ENCODE data around the gene PTPN20.
"Not testable (repeated sequence)": the region's sequence is repeated elsewhere in the genome, so short reads cannot be mapped to it uniquely, and the experiment has no call there.

PTPN20 gene

DNA sequence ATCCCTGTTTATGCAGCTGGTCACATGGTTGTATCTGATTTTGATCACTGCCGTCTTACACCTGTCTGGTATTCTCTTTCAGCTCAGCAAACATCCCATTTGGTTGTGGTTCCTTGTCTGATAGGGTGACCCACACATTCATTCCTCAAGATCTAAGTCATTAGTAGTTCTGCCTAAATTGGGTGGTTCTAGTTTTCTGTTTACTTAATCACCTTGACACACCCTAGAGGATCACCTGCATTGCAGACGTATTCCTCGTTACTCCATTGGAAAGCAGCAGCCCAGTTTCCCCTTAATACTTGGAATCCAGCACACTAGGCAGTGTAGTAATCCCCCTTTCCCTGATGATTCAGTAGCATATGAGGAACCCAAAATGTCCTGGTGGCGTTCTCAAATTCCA, 41.3 kb downstream of the PTPN20 start:
- DNase-seq (ENCODE audit: low spot score): not testable (repeated sequence)

DNA sequence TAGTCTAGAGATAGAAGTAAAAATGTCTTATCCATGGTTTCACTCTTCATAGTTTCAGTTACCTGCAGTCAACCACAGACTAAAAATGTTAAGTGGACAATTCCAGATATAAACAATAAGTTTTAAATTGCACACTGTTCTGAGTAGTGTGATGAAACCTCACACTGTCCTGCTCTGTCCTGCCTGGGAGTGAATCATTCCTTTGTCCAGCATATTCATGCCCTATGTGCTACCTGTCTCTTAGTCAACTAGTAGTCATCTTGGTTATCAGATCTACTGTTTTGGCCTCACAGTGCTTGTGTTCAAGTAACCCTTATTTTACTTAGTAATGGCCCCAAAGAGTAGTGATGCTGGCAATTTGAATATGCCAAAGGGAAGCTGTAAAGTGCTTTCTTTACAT, 49.5 kb downstream of the PTPN20 start:
- not testable (repeated sequence) for DNase-seq (ENCODE audit: low spot score)

GRCh38 chr10:46963356-46963755, 52.1 kb downstream of the PTPN20 start:
- DNase-seq (ENCODE audit: low spot score): not testable (repeated sequence)

- DNase-seq (ENCODE audit: low spot score): not testable (repeated sequence)
Observed at GRCh38 chr10:46967013-46967412, 55.8 kb downstream of the PTPN20 start.

- DNase-seq (ENCODE audit: low spot score): not testable (repeated sequence)
Observed at GRCh38 chr10:46980223-46980622, 69.0 kb downstream of the PTPN20 start.

DNA sequence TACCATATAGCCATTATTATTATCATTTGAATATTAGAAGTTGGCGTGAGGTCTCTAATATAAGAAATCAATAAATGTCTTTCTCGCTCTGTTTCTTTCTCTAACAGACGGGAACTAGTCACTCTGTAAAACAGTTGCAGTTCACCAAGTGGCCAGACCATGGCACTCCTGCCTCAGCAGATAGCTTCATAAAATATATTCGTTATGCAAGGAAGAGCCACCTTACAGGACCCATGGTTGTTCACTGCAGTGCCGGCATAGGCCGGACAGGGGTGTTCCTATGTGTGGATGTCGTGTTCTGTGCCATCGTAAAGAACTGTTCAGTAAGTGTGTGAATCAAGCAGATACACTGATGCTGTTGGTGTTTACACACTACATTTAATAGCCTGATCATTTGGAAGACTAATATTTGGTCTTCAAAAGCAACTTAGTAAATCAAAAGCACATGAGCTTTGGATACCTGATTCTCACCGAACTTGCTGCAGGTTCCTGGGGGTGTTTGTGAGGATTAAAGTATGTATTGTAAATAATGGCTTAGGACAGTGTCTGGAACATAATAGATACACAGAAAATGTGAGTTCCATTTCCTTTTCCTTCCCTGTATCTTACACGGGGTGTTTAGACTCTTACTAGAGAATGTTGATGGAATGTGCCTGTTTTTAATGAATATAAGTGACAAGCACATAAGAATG, 76.2 kb downstream of the PTPN20 start:
- not testable (repeated sequence) for DNase-seq (ENCODE audit: low spot score)

GRCh38 chr10:46992803-46993561, 81.8 kb downstream of the PTPN20 start:
- peak; percentile 11 for DNase-seq (ENCODE audit: low spot score)

DNA sequence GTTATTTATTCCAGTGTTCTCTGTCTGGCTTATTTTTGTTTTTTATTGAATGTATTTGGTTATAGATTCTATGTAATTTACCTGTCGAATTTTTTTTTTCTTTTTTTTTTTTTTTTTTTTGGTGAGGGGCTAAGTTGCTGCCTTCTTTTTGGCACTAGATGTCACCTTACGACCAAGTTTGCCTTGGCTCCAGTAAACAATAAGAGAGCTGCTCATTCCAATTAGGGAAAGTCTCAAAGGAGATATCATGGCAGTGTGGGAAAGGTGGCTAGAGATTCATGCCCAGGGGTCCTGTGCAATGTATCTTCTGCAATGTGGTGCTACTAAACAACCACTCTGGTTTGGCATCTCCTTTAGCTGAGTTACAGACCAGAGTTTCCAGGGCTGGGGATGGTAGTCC, 84.0 kb downstream of the PTPN20 start:
- DNase-seq (ENCODE audit: low spot score): no peak

DNA sequence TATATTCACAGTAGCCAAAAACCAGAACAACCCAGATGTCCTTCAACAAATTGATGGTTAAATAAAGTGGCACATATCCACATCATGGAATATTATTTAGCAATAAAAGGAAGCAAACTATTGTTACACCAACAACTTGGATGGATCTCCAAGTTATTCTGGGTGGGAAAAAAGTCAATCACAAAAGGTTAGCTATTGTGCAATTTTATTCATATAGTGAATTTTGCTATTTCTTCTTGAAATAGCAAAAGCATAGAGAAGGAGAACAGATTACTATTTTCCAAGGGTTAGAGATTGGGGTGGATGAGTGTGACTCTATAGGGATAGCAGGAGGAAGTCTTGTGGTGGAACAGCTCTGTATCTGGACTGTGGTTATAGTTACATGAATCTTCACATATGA, 87.0 kb downstream of the PTPN20 start:
- DNase-seq (ENCODE audit: low spot score): no peak

DNA sequence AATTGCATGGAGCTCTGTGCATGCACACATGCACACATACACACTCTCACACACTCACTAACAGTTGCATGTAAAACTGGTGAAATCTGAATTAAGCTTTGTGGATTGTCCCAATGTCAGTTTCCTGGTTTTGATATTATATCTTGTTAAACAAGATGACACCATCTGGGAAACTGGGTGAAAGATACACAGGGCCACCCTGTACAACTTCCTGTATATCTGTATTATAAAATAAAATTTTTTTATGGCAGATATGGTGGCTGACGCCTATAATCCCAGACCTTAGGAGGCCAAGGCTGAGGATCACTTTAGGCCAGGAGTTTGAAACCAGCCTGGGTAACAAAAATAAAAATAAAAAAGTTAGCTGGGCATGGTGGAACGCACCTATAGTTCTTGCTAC, 87.4 kb downstream of the PTPN20 start:
- DNase-seq (ENCODE audit: low spot score): no peak

GRCh38 chr10:46999217-46999616, 88.0 kb downstream of the PTPN20 start:
- DNase-seq (ENCODE audit: low spot score): no peak

GRCh38 chr10:47008769-47009168, 97.5 kb downstream of the PTPN20 start:
- no peak for DNase-seq (ENCODE audit: low spot score)

- DNase-seq (ENCODE audit: low spot score): no peak
Observed at GRCh38 chr10:47009215-47009838, 98.1 kb downstream of the PTPN20 start.

DNA sequence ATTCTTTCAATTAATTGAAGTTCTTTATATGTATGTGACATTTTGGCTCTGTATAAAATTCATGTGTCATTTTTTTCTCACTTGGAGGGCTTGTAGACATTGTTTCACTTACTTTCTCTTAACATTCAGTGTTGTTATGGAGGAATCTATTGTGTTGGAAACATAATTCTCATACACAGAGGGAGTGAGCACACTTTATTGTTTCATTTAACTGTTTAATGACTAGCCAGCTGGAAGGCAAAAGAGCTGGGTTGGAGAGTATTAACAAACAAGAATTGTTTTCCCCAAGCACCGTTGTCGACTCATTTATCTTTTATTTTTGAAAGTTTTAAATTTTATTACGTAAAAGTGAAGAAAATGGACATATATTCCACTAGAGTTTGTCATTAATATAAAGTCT, 98.8 kb downstream of the PTPN20 start:
- no peak for DNase-seq (ENCODE audit: low spot score)

DNA sequence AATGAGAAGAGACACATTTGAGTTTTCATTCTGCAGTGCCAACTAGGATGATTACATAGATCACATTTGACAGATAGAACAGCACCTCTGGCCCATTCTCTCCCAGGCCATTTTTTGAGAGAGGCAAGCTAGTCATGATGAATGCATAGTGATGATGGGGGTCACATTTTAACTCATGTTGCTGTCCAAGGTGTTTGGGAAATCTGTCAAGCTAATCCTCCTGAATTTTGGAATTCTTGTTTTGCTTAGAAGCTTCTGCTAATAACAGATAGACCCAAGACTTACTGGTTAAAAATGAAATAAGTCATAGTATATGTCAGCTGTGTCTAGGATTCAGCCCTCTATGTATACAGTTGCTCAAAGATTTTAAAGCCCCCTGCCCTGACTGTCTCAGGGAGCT, 101.0 kb downstream of the PTPN20 start:
- no peak for DNase-seq (ENCODE audit: low spot score)

DNA sequence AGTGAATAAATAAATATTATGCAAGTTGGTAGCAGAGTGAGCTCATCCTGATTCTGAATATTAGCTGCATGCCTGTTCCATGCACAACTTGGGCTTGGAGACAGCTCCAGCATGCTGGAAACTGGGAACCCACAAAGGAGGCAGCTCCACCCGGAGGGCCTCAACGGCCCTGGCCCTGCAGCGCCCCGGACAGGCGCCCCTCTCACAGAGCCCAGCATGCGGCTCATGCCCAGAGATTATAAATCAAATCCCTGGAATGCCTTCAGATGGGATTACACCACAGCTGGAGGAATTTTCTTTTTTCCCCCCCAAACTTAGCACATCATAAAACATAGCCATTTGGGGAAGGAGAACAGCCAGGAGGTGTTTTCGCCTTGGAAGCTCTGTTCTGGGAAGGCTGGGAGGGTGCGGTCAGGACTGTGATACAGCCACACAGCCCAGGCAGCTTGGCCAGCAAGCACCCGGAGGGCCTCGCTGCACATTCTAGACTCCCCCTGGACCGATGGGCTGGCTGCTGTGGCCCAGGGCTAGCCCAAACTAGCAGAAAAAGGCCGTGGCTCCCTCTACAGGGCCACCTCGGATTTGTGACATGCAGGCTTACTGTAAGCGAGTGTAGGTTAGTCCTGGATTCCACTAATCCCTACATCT, 102.4 kb downstream of the PTPN20 start:
- no peak for DNase-seq (ENCODE audit: low spot score)

- DNase-seq (ENCODE audit: low spot score): no peak
Observed at GRCh38 chr10:47015404-47015803, 104.2 kb downstream of the PTPN20 start.

DNA sequence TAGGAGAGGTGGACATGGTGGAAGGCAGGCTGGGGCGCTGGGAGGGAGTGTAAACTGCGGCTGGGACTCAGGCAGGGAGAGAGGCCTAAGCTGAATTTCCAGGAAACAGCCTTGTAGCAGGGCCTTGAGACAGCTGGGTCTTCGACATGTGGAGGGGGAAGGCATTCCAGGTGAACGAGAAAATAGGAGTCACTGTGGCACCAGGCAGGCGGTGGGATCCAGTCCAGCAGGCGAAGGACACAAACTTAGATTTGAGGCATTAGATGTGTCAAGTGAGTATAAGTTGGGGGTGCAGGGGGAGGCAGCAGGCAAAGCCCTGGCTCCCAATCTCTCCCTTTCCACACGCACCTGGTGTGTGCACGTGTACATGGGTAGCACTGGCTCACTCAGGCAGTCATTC, 105.3 kb downstream of the PTPN20 start:
- DNase-seq (ENCODE audit: low spot score): no peak

GRCh38 chr10:47018026-47018735, 107.0 kb downstream of the PTPN20 start:
- DNase-seq (ENCODE audit: low spot score): no peak

GRCh38 chr10:47019155-47020145, 108.2 kb downstream of the PTPN20 start:
- DNase-seq (ENCODE audit: low spot score): no peak

- DNase-seq (ENCODE audit: low spot score): no peak
Observed at GRCh38 chr10:47020471-47020870, 109.2 kb downstream of the PTPN20 start.

Measured in LoVo (cell line).